Fibroblast of lung (primary cell): ENCODE data around the gene PTPRN.

Experiments
- CTCF ChIP-seq, 2 donors: IDR thresholded peaks in 1 of 2; conservative IDR thresholded peaks in 1 of 2; 1 replicate in 1 of 2; 2 replicates in 1 of 2; pipeline ENCODE4 v1.5.1; 2011 to 2012; ENCODE audit warnings: low read length in 2 of 2, control low read depth in 1 of 2, inconsistent platforms in 1 of 2, low read depth in 1 of 2, mild to moderate bottlenecking in 1 of 2
- EZH2 ChIP-seq: IDR thresholded peaks from 2 replicates; pipeline ENCODE4 v1.5.1; 2012; ENCODE audit warnings: low read length, control low read depth, mild to moderate bottlenecking; ENCODE audit errors: missing control alignments

DNA sequence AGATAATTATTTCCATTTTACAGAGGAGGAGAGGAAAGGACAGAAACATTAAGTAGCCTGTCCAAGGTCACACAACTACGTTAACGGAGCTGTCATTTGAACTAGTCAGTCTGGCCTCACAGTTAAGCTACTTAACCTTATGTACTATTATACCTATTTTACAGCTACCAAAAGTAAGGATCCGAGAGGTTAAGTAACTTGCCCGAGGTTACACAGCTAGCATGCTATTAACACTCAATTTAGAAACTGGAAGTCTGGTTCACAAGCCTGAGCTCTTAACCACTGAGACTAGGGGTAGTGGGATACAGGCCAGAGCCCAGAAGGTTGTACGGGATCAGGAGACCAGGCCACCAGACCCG, 64.4 kb downstream of the PTPRN start:
- TF ChIP-seq CTCF (conservative IDR thresholded peaks at IDR 0.05 in 1 of 2, IDR thresholded peaks at IDR 0.05 in 1 of 2; ENCODE audit: low read depth in 1 of 2, low read length in 2 of 2) (no peak), EZH2 (no peak)
